GM23338 (cell line): ENCODE data around the gene UTS2. TPM values are rescaled to one million over a fixed set of nuclear protein-coding genes. Genes with fewer than 3 reads are reported as not detected.

Experiments
- ATAC-seq: fragments of 200-7000 bp; cut with Tn5 transposase; 3 replicates; pipeline ENCODE4 v1.9.1; 2020
- DNase-seq: peaks from one replicate; pipeline ENCODE4 v3.0.0-alpha.2; 2015; ENCODE audit warnings: low spot score
- H2AFZ ChIP-seq: fragments of 200-600 bp; sonication (generic); 2 replicates; pipeline ENCODE4 v1.8.0; 2016; ENCODE audit warnings: antibody characterized with exemption, mild to moderate bottlenecking, moderate library complexity
- H3F3A ChIP-seq: fragments of 200-600 bp; sonication (generic); replicated peaks from 2 replicates; pipeline ENCODE4 v1.8.0; 2017; ENCODE audit warnings: antibody characterized with exemption, mixed run types, low read depth
- H3K27ac ChIP-seq: fragments of 200-600 bp; sonication (generic); 2 replicates; pipeline ENCODE4 v1.6.1; 2016; ENCODE audit warnings: low read depth
- H3K27me3 ChIP-seq: fragments of 200-600 bp; sonication (generic); 2 replicates; pipeline ENCODE4 v1.8.0; 2016; ENCODE audit warnings: mild to moderate bottlenecking, mixed run types, moderate library complexity; ENCODE audit not compliant: insufficient read depth
- H3K36me3 ChIP-seq: fragments of 200-600 bp; sonication (generic); 2 replicates; pipeline ENCODE4 v1.8.0; 2016; ENCODE audit warnings: mild to moderate bottlenecking; ENCODE audit not compliant: insufficient read depth
- H3K4me1 ChIP-seq: fragments of 200-600 bp; sonication (generic); 2 replicates; pipeline ENCODE4 v1.8.0; 2016; ENCODE audit warnings: mild to moderate bottlenecking, moderate library complexity; ENCODE audit not compliant: insufficient read depth
- H3K4me2 ChIP-seq: fragments of 200-600 bp; sonication (generic); 2 replicates; pipeline ENCODE4 v1.7.1; 2017; ENCODE audit warnings: mixed run types
- H3K4me3 ChIP-seq: fragments of 200-600 bp; sonication (generic); 2 replicates; pipeline ENCODE4 v1.6.1; 2016; ENCODE audit warnings: mixed run types
- H3K79me2 ChIP-seq: fragments of 200-600 bp; sonication (generic); replicated peaks from 2 replicates; pipeline ENCODE4 v1.8.0; 2017; ENCODE audit warnings: mild to moderate bottlenecking; ENCODE audit not compliant: insufficient read depth
- H3K9me2 ChIP-seq: fragments of 200-600 bp; sonication (generic); 2 replicates; pipeline ENCODE4 v1.8.0; 2017; ENCODE audit not compliant: insufficient read depth
- H4K20me1 ChIP-seq: fragments of 200-600 bp; sonication (generic); replicated peaks from 2 replicates; pipeline ENCODE4 v1.8.0; 2017; ENCODE audit warnings: mild to moderate bottlenecking; ENCODE audit not compliant: insufficient read depth
- H3K27ac Mint-ChIP-seq: 2 replicates; pipeline ENCODE4 v1.8.0; 2020; ENCODE audit warnings: inconsistent platforms, mild to moderate bottlenecking, moderate library complexity, mixed read lengths
- H3K27me3 Mint-ChIP-seq: 3 replicates; pipeline ENCODE4 v1.8.0; 2022; ENCODE audit warnings: low read depth, mild to moderate bottlenecking, moderate library complexity, mixed read lengths, inconsistent platforms; ENCODE audit not compliant: insufficient read depth, poor library complexity
- H3K36me3 Mint-ChIP-seq: 3 replicates; pipeline ENCODE4 v1.8.0; 2021; ENCODE audit warnings: low read depth, mild to moderate bottlenecking, inconsistent platforms, moderate library complexity, mixed read lengths
- H3K4me1 Mint-ChIP-seq: 3 replicates; pipeline ENCODE4 v1.8.0; 2020; ENCODE audit warnings: mild to moderate bottlenecking, inconsistent platforms, mixed read lengths
- H3K4me3 Mint-ChIP-seq: 3 replicates; pipeline ENCODE4 v1.8.0; 2021; ENCODE audit warnings: moderate library complexity, mild to moderate bottlenecking, inconsistent platforms, mixed read lengths
- H3K9me3 Mint-ChIP-seq: 3 replicates; pipeline ENCODE4 v1.8.0; 2020; ENCODE audit warnings: moderate library complexity, mild to moderate bottlenecking, inconsistent platforms, mixed read lengths
- CTCF ChIP-seq, 2 experiments: fragments of 200-600 bp in 1 of 2; sonication (generic) in 1 of 2; conservative IDR thresholded peaks; 2 replicates each; pipeline versions ENCODE4 v1.5.1 to v1.6.1; 2016 to 2017; ENCODE audit warnings: antibody characterized with exemption in 2 of 2, low read depth in 2 of 2, mild to moderate bottlenecking in 2 of 2, moderate library complexity in 1 of 2
- EZH2 ChIP-seq: fragments of 200-600 bp; sonication (generic); IDR thresholded peaks from one replicate; pipeline ENCODE4 v1.8.0; 2017; ENCODE audit warnings: antibody characterized with exemption, mild to moderate bottlenecking, low read depth; ENCODE audit not compliant: unreplicated experiment
- EZH2phosphoT487 ChIP-seq: fragments of 200-600 bp; sonication (generic); IDR thresholded peaks from one replicate; pipeline ENCODE4 v1.8.1; 2018; ENCODE audit warnings: antibody characterized with exemption; ENCODE audit not compliant: unreplicated experiment
- JUNB ChIP-seq: IDR thresholded peaks from one replicate; pipeline ENCODE4 v1.6.1; 2016; ENCODE audit warnings: antibody characterized with exemption; ENCODE audit not compliant: unreplicated experiment
- NANOG ChIP-seq: IDR thresholded peaks from 2 replicates; pipeline ENCODE4 v1.6.1; 2016; ENCODE audit warnings: antibody characterized with exemption, borderline replicate concordance
- REST ChIP-seq: IDR thresholded peaks from one replicate; pipeline ENCODE4 v1.6.1; 2018; ENCODE audit warnings: antibody characterized with exemption; ENCODE audit not compliant: unreplicated experiment
- STAT1 ChIP-seq: IDR thresholded peaks from one replicate; pipeline ENCODE4 v1.6.1; 2016; ENCODE audit warnings: antibody characterized with exemption; ENCODE audit not compliant: unreplicated experiment
- polyA plus RNA-seq: library from polyadenylated mRNA; unstranded; fragments of >200 nt; fragmentation: Nextera tagmentation; extraction: Ambion mirVana; gene quantifications from 2 replicates; pipeline ENCODE4 v1.2.1, GENCODE V29; 2016
- total RNA-seq: library from RNA; depleted of rRNA; stranded (reverse); fragments of >200 nt; shearing (Covaris generic); gene quantifications from 2 replicates; pipeline ENCODE4 v1.2.3, GENCODE V29; 2014
- TF ChIP-seq, protein P1 (sequence below): IDR thresholded peaks from 2 replicates; pipeline ENCODE4 v1.6.1; 2016; ENCODE audit warnings: antibody characterized with exemption

Gene UTS2
- total and polyA plus RNA-seq, 2 experiments from 2014 or later: not detected

DNA sequence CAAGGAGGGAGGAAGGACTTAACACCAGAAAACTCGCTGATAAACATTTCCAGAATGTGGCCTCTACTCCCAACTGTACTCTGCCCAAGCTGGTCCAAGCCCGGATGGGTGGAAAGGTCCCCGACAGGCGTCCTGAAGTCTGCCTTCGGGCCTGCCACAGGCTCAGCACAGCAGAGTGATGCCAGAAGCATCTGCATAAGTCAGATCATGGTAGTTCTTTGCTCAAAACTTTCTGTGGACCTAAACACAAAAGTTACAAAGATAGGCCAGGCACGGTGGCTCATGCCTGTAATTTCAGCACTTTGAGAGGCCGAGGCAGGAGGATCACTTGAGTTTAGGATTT is 790 bp upstream of the UTS2 start (continued):
- TF ChIP-seq, protein P1, sequence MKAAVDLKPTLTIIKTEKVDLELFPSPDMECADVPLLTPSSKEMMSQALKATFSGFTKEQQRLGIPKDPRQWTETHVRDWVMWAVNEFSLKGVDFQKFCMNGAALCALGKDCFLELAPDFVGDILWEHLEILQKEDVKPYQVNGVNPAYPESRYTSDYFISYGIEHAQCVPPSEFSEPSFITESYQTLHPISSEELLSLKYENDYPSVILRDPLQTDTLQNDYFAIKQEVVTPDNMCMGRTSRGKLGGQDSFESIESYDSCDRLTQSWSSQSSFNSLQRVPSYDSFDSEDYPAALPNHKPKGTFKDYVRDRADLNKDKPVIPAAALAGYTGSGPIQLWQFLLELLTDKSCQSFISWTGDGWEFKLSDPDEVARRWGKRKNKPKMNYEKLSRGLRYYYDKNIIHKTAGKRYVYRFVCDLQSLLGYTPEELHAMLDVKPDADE: no peak
- TF ChIP-seq JUNB (no peak), REST (no peak)

- no peaks in the 10 kb centered on the region for H3K9me3 Mint-ChIP-seq
- no peak overlapping the region for H3K4me2 ChIP-seq
- H3K36me3 Mint-ChIP-seq: no peaks in the 10 kb centered on the region
- H3K4me1 ChIP-seq: no peaks in the 10 kb centered on the region
- H2AFZ ChIP-seq: no peak overlapping the region
- no peak overlapping the region for H3K27ac Mint-ChIP-seq
- H3K4me3 ChIP-seq: no peak overlapping the region
- no peak for ATAC-seq
- peaks cover 8% of the 10 kb centered on the region for H3K4me1 Mint-ChIP-seq
- no peaks in the 10 kb centered on the region for H3K9me2 ChIP-seq
- no peak for DNase-seq
- no peaks in the 10 kb centered on the region for H3F3A ChIP-seq
- H3K79me2 ChIP-seq: no peaks in the 10 kb centered on the region
- H3K36me3 ChIP-seq: no peaks in the 10 kb centered on the region
- H3K27me3 ChIP-seq: no peaks in the 10 kb centered on the region
- peaks cover 6% of the 10 kb centered on the region for H3K27me3 Mint-ChIP-seq
- H3K4me3 Mint-ChIP-seq: no peak overlapping the region
- no peak overlapping the region for H3K27ac ChIP-seq
- no peaks in the 10 kb centered on the region for H4K20me1 ChIP-seq
- TF ChIP-seq REST (no peak), JUNB (no peak), EZH2 (no peak), CTCF (conservative IDR thresholded peaks at IDR 0.05; ENCODE audit: low read depth in 2 of 2) (no peak), NANOG (no peak), STAT1 (no peak), EZH2phosphoT487 (no peak)
- TF ChIP-seq, protein P1: no peak
These were observed 2.1 kb downstream of the UTS2 start for GRCh38 chr1:7850786-7851185.
